ENCODE measurements around the gene BTN3A1. TPM values are rescaled to one million over a fixed set of nuclear protein-coding genes. Genes with fewer than 3 reads are reported as not detected.
"Not testable (repeated sequence)": the region's sequence is repeated elsewhere in the genome, so short reads cannot be mapped to it uniquely, and the experiment has no call there.

The BTN3A1 gene
- total RNA-seq, result 52.2 TPM
- long read RNA-seq, partial matches to known transcripts, result 8 of 57 reads
- long read RNA-seq, other reads (novel, unspliced or antisense), result 48 of 57 reads

DNA sequence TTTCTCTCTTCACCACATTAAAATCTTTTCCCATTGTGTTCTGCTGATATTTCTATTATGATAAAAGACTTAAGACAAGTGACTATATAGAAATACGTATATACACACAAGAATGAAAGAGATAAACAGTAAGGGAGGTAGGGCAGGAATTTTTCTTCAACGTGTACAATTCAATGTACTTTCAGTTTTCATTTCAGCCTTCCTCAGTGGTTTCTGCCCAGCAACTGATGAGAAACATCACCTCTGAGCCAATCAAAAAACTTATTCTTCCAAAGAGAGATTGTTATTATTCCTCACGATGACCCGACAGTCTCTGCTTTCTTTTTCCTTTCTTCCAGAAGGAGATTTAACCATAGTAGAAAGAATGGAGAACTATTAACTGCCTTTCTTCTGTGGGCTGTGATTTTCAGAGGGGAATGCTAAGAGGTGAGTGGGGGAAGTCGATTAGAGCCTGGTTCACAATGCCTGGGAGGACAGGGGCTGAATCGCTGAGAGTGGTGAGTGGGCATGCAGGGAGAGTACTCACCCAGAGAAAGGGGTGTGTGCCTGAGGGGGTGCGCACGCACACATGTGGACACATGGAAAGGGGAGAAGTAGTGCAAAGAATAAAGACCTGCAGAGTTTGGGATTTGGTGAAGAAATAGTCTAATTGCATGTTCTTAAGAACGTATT is at the start of gene BTN3A1:
Gene BTN3A1, plus strand, starts transcription at position 289 of the 672 bp plus-strand sequence. CDS start 3,289 bp downstream, outside the sequence.
- TF ChIP-seq, protein P1, sequence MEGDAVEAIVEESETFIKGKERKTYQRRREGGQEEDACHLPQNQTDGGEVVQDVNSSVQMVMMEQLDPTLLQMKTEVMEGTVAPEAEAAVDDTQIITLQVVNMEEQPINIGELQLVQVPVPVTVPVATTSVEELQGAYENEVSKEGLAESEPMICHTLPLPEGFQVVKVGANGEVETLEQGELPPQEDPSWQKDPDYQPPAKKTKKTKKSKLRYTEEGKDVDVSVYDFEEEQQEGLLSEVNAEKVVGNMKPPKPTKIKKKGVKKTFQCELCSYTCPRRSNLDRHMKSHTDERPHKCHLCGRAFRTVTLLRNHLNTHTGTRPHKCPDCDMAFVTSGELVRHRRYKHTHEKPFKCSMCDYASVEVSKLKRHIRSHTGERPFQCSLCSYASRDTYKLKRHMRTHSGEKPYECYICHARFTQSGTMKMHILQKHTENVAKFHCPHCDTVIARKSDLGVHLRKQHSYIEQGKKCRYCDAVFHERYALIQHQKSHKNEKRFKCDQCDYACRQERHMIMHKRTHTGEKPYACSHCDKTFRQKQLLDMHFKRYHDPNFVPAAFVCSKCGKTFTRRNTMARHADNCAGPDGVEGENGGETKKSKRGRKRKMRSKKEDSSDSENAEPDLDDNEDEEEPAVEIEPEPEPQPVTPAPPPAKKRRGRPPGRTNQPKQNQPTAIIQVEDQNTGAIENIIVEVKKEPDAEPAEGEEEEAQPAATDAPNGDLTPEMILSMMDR (IDR thresholded peaks at IDR 0.05), result no peak
- peak within 1 kb of the TSS; percentile 82 for H3K27ac ChIP-seq
- ATAC-seq (peak; percentile 91), DNase-seq (peak; percentile 80)
- peaks cover 14% of the 10 kb centered on the region for H3K36me3 ChIP-seq
- no peaks in the 10 kb centered on the region for H3K9me3 ChIP-seq
- H3K27me3 ChIP-seq, result no peaks in the 10 kb centered on the region
- intact Hi-C loops (cut with DNase I), result no loop called here
- H3K4me3 ChIP-seq, result peak within 1 kb of the TSS; percentile 73
- H3K4me1 ChIP-seq, result peaks cover 23% of the 10 kb centered on the region

DNA sequence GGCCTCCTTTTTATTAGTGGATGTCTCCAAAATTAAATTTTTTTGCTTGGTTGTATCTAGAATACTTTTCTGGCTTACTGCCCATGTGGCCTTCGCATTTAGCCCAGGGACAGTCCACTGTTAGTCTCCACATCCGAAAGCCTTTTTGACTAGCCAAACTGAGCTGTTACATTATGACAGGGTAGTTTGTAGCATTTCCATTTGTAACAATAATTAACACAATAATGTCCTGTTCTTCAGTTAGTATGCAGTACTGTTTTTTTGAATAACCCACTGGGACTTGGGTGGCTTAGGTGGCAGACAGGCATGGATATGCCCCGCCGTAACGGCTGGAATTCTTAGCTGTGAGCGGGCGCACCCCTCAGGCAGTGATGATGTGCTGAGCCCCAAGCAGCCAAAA is 49.8 kb upstream of the BTN3A1 start:
- no peaks in the 10 kb centered on the region for H3K27me3 ChIP-seq
- no peaks in the 10 kb centered on the region for H3K9me3 ChIP-seq
- ATAC-seq (no peak), DNase-seq (no peak)
- intact Hi-C loops (cut with DNase I), result no loop called here
- no peaks in the 10 kb centered on the region for H3K4me1 ChIP-seq
- no peak overlapping the region for H3K4me3 ChIP-seq
- TF ChIP-seq, protein P1 (IDR thresholded peaks at IDR 0.05), result no peak
- no peaks in the 10 kb centered on the region for H3K36me3 ChIP-seq
- no peak overlapping the region for H3K27ac ChIP-seq

DNA sequence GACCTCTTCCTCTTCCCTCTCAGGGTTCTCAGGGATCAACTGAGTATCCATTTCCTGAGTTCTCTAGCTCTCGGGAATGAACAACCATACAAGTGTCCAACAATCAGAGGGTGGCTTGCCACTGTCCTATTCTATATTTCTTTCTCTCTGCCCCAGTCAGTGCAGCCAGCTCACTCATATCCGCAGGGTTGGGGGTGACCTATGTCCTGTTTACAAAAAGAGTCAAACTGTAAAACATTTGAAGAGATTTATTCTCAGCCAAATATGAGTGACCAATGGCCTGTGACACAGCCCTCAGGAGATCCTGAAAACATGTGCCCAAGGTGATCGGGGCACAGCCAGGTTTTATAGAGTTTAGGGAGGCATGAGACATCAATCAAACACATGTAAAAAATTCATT is 47.9 kb upstream of the BTN3A1 start:
- Histone ChIP-seq H3K36me3 (no peaks in the 10 kb centered on the region), H3K27me3 (no peaks in the 10 kb centered on the region), H3K27ac (no peak overlapping the region), H3K9me3 (no peaks in the 10 kb centered on the region), H3K4me1 (no peaks in the 10 kb centered on the region), H3K4me3 (no peak overlapping the region)
- TF ChIP-seq, protein P1 (IDR thresholded peaks at IDR 0.05), result no peak
- DNase-seq, result no peak
- intact Hi-C loops (cut with DNase I), result no loop called here
- ATAC-seq, result no peak

DNA sequence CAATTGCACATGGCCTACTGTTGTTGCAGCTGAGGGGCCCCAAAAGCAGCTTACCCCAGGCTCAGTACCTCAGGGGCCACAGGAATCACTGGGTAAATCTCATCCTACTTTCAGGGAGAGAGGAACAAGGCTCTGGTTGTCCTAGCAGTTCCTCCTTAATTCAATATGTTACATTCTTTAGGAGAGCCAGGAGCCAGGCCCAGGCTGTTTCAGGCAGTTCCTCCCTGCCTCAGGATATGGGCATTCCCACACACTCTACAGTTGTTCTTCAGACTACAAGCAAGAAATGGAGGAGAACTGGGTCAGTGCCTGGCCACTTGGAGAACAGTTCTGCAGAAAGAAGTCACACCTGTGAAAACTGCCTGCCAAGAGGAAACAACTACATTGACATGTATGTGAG is 46.7 kb upstream of the BTN3A1 start:
- ATAC-seq, result no peak
- H3K36me3 ChIP-seq, result no peaks in the 10 kb centered on the region
- TF ChIP-seq, protein P1 (IDR thresholded peaks at IDR 0.05), result no peak
- no peak for DNase-seq
- H3K4me1 ChIP-seq, result no peaks in the 10 kb centered on the region
- intact Hi-C loops (cut with DNase I), result no loop called here
- no peak overlapping the region for H3K4me3 ChIP-seq
- no peaks in the 10 kb centered on the region for H3K27me3 ChIP-seq
- H3K9me3 ChIP-seq, result no peaks in the 10 kb centered on the region
- no peak overlapping the region for H3K27ac ChIP-seq

DNA sequence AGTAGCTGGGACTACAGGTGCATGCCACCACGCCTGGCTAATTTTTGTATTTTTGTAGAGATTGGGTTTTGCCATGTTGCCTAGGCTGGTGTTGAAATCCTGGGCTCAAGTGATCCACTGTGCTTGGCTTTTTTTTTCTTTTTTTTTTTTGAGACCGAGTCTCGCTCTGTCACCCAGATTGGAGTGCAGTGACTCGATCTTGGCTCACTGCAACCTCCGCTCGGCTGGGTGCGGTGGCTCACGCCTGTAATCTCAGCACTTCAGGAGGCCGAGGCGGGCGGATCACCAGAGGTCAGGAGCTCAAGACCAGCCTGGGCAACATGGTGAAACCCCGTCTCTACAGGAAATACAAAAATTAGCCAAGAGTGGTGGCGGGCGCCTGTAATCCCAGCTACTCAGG is 44.5 kb upstream of the BTN3A1 start:
- H3K27me3 ChIP-seq; ATAC-seq; DNase-seq; H3K36me3 ChIP-seq; H3K4me3 ChIP-seq; intact Hi-C loops (cut with DNase I); H3K9me3 ChIP-seq; H3K4me1 ChIP-seq; H3K27ac ChIP-seq: not testable (repeated sequence)

DNA sequence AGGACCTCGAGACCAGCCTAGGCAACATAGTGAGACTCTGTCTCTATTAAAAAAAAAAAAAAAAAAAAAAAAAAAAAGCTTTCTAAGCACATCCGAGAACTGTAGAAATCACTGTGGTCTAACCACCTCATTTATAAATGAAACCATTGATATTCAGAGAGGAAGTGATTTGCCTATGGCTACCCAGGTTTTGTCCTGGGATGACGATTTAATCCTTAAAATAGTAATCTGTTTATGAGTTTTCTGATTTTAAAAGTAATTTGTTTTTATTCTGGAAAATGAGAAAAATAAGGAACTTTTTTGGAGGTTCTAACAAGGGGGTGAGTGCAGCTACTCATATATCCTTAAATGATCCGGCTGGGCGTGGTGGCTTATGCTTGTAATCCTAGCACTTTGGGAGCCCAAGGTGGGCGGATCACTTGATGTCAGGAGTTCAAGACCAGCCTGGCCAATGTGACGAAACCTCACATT is 43.5 kb upstream of the BTN3A1 start:
- Histone ChIP-seq H3K27ac (no peak overlapping the region), H3K4me3 (no peak overlapping the region), H3K36me3 (no peaks in the 10 kb centered on the region), H3K9me3 (no peaks in the 10 kb centered on the region), H3K4me1 (no peaks in the 10 kb centered on the region), H3K27me3 (no peaks in the 10 kb centered on the region)
- intact Hi-C loops (cut with DNase I), result no loop called here
- ATAC-seq (no peak), DNase-seq (no peak)
- TF ChIP-seq, protein P1 (IDR thresholded peaks at IDR 0.05), result no peak

Measured in upper lobe of right lung (tissue), 1 donor.